Measurements from ENCODE around the gene PPP3R1.

The PPP3R1 gene

DNA sequence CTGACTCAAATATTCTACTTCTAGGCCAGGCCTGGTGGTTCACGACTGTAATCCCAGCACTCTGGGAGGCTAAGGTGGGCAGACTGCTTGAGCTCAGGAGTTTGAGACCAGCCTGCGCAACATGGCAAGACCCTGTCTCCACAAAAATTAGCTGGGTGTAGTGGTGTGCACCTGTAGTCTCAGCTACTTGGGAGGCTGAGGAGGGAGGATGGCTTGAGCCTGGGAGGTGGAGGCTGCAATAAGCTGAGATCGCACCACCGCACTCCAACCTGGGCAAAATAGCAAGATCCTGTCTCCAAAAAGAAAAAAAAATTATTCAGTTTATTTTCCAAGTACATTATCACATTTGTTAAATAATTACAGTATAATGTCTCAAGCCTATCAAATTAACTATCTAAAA lies 7.3 kb downstream of the PPP3R1 start:
- no peaks in the 10 kb centered on the region for H3K9me2 ChIP-seq (replicated peaks; ENCODE audit: low read depth, low read length)
- no peaks in the 10 kb centered on the region for H3K9me3 ChIP-seq (ENCODE audit: insufficient read depth, low read depth, low read length)
- peaks cover 4% of the 10 kb centered on the region; the same call in 1 of the 2 replicates for H3K36me3 ChIP-seq (ENCODE audit: insufficient read depth, low read length)
- TF ChIP-seq EZH2phosphoT487 (IDR thresholded peaks at IDR 0.05; ENCODE audit: borderline replicate concordance), result no peak
- TF ChIP-seq, protein P1, sequence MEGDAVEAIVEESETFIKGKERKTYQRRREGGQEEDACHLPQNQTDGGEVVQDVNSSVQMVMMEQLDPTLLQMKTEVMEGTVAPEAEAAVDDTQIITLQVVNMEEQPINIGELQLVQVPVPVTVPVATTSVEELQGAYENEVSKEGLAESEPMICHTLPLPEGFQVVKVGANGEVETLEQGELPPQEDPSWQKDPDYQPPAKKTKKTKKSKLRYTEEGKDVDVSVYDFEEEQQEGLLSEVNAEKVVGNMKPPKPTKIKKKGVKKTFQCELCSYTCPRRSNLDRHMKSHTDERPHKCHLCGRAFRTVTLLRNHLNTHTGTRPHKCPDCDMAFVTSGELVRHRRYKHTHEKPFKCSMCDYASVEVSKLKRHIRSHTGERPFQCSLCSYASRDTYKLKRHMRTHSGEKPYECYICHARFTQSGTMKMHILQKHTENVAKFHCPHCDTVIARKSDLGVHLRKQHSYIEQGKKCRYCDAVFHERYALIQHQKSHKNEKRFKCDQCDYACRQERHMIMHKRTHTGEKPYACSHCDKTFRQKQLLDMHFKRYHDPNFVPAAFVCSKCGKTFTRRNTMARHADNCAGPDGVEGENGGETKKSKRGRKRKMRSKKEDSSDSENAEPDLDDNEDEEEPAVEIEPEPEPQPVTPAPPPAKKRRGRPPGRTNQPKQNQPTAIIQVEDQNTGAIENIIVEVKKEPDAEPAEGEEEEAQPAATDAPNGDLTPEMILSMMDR (conservative IDR thresholded peaks at IDR 0.05; ENCODE audit: low read length), result no peak
- H3F3A ChIP-seq (ENCODE audit: low read depth), result no peaks in the 10 kb centered on the region
- peaks cover 65% of the 10 kb centered on the region for H3K4me1 ChIP-seq (ENCODE audit: insufficient read depth, low read length, poor library complexity, severe bottlenecking)
- peaks cover 100% of the 10 kb centered on the region for H3K79me2 ChIP-seq (ENCODE audit: insufficient read depth, low read length)
- H4K20me1 ChIP-seq (ENCODE audit: insufficient read depth, low read length, poor library complexity, severe bottlenecking), result peaks cover 100% of the 10 kb centered on the region
- H2AFZ ChIP-seq (ENCODE audit: low read length), result no peak overlapping the region
- peak overlapping the region; percentile 83 for H3K4me3 ChIP-seq (ENCODE audit: low read length, poor library complexity, severe bottlenecking)
- peak overlapping the region; percentile 99 for H3K4me2 ChIP-seq (ENCODE audit: low read depth, low read length, poor library complexity, severe bottlenecking)
- no peak overlapping the region for H3K9ac ChIP-seq (ENCODE audit: low read depth, low read length, poor library complexity, severe bottlenecking)
- H3K27me3 ChIP-seq (ENCODE audit: insufficient read depth, low read length, poor library complexity, severe bottlenecking), result no peaks in the 10 kb centered on the region

- H3K27me3 ChIP-seq (ENCODE audit: insufficient read depth, low read length, poor library complexity, severe bottlenecking), result no peaks in the 10 kb centered on the region
- peaks cover 65% of the 10 kb centered on the region for H3K4me1 ChIP-seq (ENCODE audit: insufficient read depth, low read length, poor library complexity, severe bottlenecking)
- peaks cover 100% of the 10 kb centered on the region for H3K79me2 ChIP-seq (ENCODE audit: insufficient read depth, low read length)
- H4K20me1 ChIP-seq (ENCODE audit: insufficient read depth, low read length, poor library complexity, severe bottlenecking), result peaks cover 100% of the 10 kb centered on the region
- H2AFZ ChIP-seq (ENCODE audit: low read length), result no peak overlapping the region
- H3K36me3 ChIP-seq (ENCODE audit: insufficient read depth, low read length), result peaks cover 7% of the 10 kb centered on the region
- TF ChIP-seq, protein P1 (conservative IDR thresholded peaks at IDR 0.05; ENCODE audit: low read length), result peak; percentile 49
- no peak for TF ChIP-seq EZH2phosphoT487 (IDR thresholded peaks at IDR 0.05; ENCODE audit: borderline replicate concordance)
- H3K4me2 ChIP-seq (ENCODE audit: low read depth, low read length, poor library complexity, severe bottlenecking), result peak overlapping the region; percentile 99
- H3K9ac ChIP-seq (ENCODE audit: low read depth, low read length, poor library complexity, severe bottlenecking), result no peak overlapping the region
- no peaks in the 10 kb centered on the region for H3K9me3 ChIP-seq (ENCODE audit: insufficient read depth, low read depth, low read length)
- no peaks in the 10 kb centered on the region for H3F3A ChIP-seq (ENCODE audit: low read depth)
- no peaks in the 10 kb centered on the region for H3K9me2 ChIP-seq (replicated peaks; ENCODE audit: low read depth, low read length)
- H3K4me3 ChIP-seq (ENCODE audit: low read length, poor library complexity, severe bottlenecking), result peak overlapping the region; percentile 83
Observed at GRCh38 chr2:68244456-68244855, 7.9 kb downstream of the PPP3R1 start.

DNA sequence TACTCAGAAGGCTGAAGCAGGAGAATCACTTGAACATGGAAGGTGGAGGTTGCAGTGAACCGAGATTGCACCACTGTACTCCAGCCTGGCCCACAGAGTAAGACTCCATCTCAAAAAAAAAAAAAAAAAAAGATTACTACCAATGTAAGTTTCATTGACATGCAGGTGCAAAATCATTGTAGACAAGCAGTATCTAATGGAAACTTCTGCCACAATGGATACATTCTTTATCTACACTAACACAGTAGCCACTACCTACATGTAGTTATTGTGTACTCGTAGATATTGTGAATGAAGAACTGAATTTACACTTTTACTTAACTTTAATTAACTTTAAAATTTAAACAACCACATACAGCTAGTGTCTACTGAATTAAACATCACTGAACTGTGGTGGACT lies 10.6 kb downstream of the PPP3R1 start:
- TF ChIP-seq, protein P1 (conservative IDR thresholded peaks at IDR 0.05; ENCODE audit: low read length), result no peak
- TF ChIP-seq EZH2phosphoT487 (IDR thresholded peaks at IDR 0.05; ENCODE audit: borderline replicate concordance), result no peak
- Histone ChIP-seq H3K4me1 (ENCODE audit: insufficient read depth, low read length, poor library complexity, severe bottlenecking) (peaks cover 57% of the 10 kb centered on the region), H3K9me3 (ENCODE audit: insufficient read depth, low read depth, low read length) (no peaks in the 10 kb centered on the region), H4K20me1 (ENCODE audit: insufficient read depth, low read length, poor library complexity, severe bottlenecking) (peaks cover 100% of the 10 kb centered on the region), H3K4me2 (ENCODE audit: low read depth, low read length, poor library complexity, severe bottlenecking) (no peak overlapping the region), H3K27me3 (ENCODE audit: insufficient read depth, low read length, poor library complexity, severe bottlenecking) (no peaks in the 10 kb centered on the region), H3K9me2 (replicated peaks; ENCODE audit: low read depth, low read length) (no peaks in the 10 kb centered on the region), H3K4me3 (ENCODE audit: low read length, poor library complexity, severe bottlenecking) (no peak overlapping the region), H3F3A (ENCODE audit: low read depth) (no peaks in the 10 kb centered on the region; the same call in 1 of the 2 replicates), H3K36me3 (ENCODE audit: insufficient read depth, low read length) (peaks cover 12% of the 10 kb centered on the region), H3K79me2 (ENCODE audit: insufficient read depth, low read length) (peaks cover 100% of the 10 kb centered on the region), H2AFZ (ENCODE audit: low read length) (no peak overlapping the region), H3K9ac (ENCODE audit: low read depth, low read length, poor library complexity, severe bottlenecking) (no peak overlapping the region)
